ENCODE measurements around the gene ZNF593OS. TPM values are rescaled to one million over a fixed set of nuclear protein-coding genes. Genes with fewer than 3 reads are reported as not detected.

The ZNF593OS gene
- total and polyA plus RNA-seq, 2 of the 8 experiments (the other 6 are each of a cell fraction or from before 2014, with no cell fraction given) = not detected

DNA sequence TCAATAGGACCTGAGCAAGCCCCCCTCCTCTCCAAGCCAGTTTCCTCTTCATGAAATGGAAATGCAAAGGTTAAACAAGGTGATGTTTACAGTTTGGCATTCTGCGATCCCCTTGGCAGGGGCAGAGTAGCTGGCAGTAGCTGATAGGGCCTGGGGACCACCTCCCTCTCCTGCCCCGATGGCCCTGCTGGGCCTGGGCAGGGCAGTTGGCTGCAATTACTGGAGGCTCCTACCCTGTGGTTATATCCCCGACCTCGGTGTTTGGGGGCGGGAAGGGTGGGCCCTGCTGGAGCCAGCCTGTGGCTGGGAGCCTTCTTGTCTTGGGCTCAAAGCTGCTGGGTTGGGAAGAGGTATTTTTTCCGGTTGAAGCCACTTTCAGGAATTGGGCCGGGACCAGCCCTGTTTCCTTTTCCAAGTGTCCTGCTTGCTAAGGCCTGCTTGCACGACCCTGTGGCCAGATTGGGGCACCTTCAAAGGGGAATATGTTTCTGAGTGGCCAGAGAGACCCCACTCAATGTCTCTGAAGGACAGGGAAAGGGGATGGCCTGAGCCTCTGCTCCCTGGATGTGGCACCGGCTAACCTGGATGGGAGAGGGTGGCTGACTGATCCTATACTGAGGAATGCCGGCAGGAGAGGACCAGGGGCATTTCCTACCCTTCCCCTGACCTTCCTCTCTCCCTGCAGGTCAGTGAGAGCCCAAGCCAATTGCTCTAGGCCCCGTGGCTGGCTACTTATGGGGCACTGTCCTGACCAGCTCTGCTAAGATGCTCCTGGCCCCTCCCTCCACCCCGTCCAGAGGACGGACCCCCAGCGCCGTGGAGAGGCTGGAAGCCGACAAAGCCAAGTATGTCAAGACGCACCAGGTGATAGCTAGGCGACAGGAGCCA, 10.9 kb downstream of the ZNF593OS start:
- Histone ChIP-seq H3K4ac (replicated peaks; ENCODE audit: insufficient read length, low read depth, low read length) (no peak overlapping the region), H2BK5ac (ENCODE audit: low read depth, low read length) (no peak overlapping the region), H3K4me2 (ENCODE audit: insufficient read depth in 1 of 2, low read depth in 2 of 2, low read length in 2 of 2) (peak overlapping the region; percentile 44 to 95), H2BK15ac (ENCODE audit: low read length) (peak overlapping the region; percentile 72; the same call in 1 of the 2 replicates), H3K14ac (ENCODE audit: insufficient read length) (no peak overlapping the region), H2AK5ac (ENCODE audit: low read depth, low read length) (no peak overlapping the region), H4K8ac (ENCODE audit: extremely low read depth, insufficient read depth, low read length) (peak overlapping the region; percentile 74), H3K23me2 (ENCODE audit: low read depth, low read length) (peaks cover 11% of the 10 kb centered on the region; the same call in 1 of the 2 replicates), H3K36me3 (ENCODE audit: control insufficient read depth in 2 of 4, insufficient read depth in 4 of 4, low read length in 3 of 4) (no peaks in the 10 kb centered on the region), H3K79me2 (ENCODE audit: control insufficient read depth in 1 of 2, insufficient read depth in 2 of 2, low read length in 2 of 2) (no peaks in the 10 kb centered on the region), H4K20me1 (replicated peaks in 1 of 2; ENCODE audit: control insufficient read depth in 1 of 2, insufficient read depth in 2 of 2, low read length in 2 of 2) (peaks cover 8 to 11% of the 10 kb centered on the region in 2 experiments), H3K56ac (replicated peaks; ENCODE audit: insufficient read length, low read depth, low read length) (no peak overlapping the region), H3K9me3 (ENCODE audit: insufficient read depth in 2 of 2, low read depth in 1 of 2, low read length in 1 of 2) (no peaks in the 10 kb centered on the region), H2BK12ac (ENCODE audit: low read depth, low read length) (peak overlapping the region; percentile 84; the same call in 1 of the 2 replicates), H2AFZ (ENCODE audit: low read length) (peak overlapping the region; percentile 60; the same call in 1 of the 2 replicates), H3K4me1 (replicated peaks in 1 of 4; ENCODE audit: control insufficient read depth in 3 of 4, insufficient read depth in 4 of 4, low read length in 3 of 4) (peaks cover 17 to 53% (median 28%) of the 10 kb centered on the region in 4 experiments), H4K5ac (ENCODE audit: insufficient read length, low read depth, low read length) (no peak overlapping the region), H2BK120ac (replicated peaks; ENCODE audit: low read depth, low read length) (no peak overlapping the region), H3K79me1 (ENCODE audit: low read depth, low read length) (no peaks in the 10 kb centered on the region), H3K18ac (ENCODE audit: extremely low read depth, low read length) (no peak overlapping the region; the same call in 1 of the 2 replicates), H4K91ac (replicated peaks; ENCODE audit: insufficient read length, low read length) (peak overlapping the region; percentile 47), H3K4me3 (ENCODE audit: extremely low read depth in 1 of 4, insufficient read depth in 2 of 4, low read depth in 3 of 4, low read length in 4 of 4) (peak overlapping the region; percentile 11 to 66 (median 48); a peak in 7 of 8 replicates), H3K9ac (replicated peaks in 1 of 4; ENCODE audit: extremely low read depth in 1 of 4, low read depth in 3 of 4, low read length in 3 of 4) (peak overlapping the region in 2 of 4 experiments; percentile 14 to 66; a peak in 3 of 7 replicates), H2BK20ac (ENCODE audit: low read length) (no peak overlapping the region), H3K27ac (ENCODE audit: low read depth, low read length) (no peak overlapping the region), H3K27me3 (replicated peaks in 1 of 4; ENCODE audit: control insufficient read depth in 3 of 4, extremely low read depth in 1 of 4, insufficient read depth in 3 of 4, low read length in 3 of 4) (peaks cover 43 to 86% (median 79%) of the 10 kb centered on the region in 4 experiments), H3K23ac (ENCODE audit: insufficient read length) (no peak overlapping the region)
- ChIA-PET POLR2A (ENCODE audit: partially characterized antibody) (interaction anchor here (0.7 to 2.4 kb wide), 3 partner anchors 9 to 65 kb away, joined by 3 to 5 read pairs (median 3); partner anchors contain the start of gene ZNF593), CTCF (ENCODE audit: partially characterized antibody) (interaction anchor here (1.4 to 4.0 kb wide), 3 partner anchors 9 to 125 kb away, joined by 3 to 18 read pairs (median 4); partner anchors contain the start of genes C1orf232 and ZNF593)
- 40% methylated on average over 17 of the region's 18 CpGs; no CpG with 5 or more reads in 1 of the 2 experiments for WGBS, 2 experiments (ENCODE audit: extremely low coverage in 1 of 2, insufficient coverage in 1 of 2, insufficient read length in 1 of 2, insufficient replicate concordance in 2 of 2, low coverage in 1 of 2, low lambda C conversion rate in 2 of 2, missing lambda C conversion rate in 1 of 2)
- no peak for DNase-seq (ENCODE audit: low read depth in 1 of 2, low spot score in 2 of 2)
- no peak for FAIRE-seq
- TF ChIP-seq, protein P1, sequence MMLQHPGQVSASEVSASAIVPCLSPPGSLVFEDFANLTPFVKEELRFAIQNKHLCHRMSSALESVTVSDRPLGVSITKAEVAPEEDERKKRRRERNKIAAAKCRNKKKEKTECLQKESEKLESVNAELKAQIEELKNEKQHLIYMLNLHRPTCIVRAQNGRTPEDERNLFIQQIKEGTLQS (IDR thresholded peaks at IDR 0.05; ENCODE audit: insufficient read depth, low read depth, low read length) = no peak
- TF ChIP-seq, protein P2, sequence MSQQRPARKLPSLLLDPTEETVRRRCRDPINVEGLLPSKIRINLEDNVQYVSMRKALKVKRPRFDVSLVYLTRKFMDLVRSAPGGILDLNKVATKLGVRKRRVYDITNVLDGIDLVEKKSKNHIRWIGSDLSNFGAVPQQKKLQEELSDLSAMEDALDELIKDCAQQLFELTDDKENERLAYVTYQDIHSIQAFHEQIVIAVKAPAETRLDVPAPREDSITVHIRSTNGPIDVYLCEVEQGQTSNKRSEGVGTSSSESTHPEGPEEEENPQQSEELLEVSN (IDR thresholded peaks at IDR 0.05) = no peak
- TF ChIP-seq, protein P3, sequence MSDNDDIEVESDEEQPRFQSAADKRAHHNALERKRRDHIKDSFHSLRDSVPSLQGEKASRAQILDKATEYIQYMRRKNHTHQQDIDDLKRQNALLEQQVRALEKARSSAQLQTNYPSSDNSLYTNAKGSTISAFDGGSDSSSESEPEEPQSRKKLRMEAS (IDR thresholded peaks at IDR 0.05) = no peak
- TF ChIP-seq CEBPB (IDR thresholded peaks at IDR 0.05; ENCODE audit: low read depth, low read length) (no peak), SP4 (IDR thresholded peaks at IDR 0.05; ENCODE audit: low read length) (no peak)

Data from H1 (cell line).